A549 (cell line): Measurements from ENCODE around the gene RAB3IL1. TPM values are rescaled to one million over a fixed set of nuclear protein-coding genes. Genes with fewer than 3 reads are reported as not detected.

ENCODE experiments used
- ATAC-seq, 2 experiments: fragments of 200-7000 bp in 1 of 2; fragments of >200 bp in 1 of 2; cut with Nextera tagmentation in 1 of 2; cut with Tn5 transposase in 1 of 2; 3 replicates each; pipeline versions ENCODE4 v1.8.0 to v1.9.1; 2018 to 2020; ENCODE audit warnings: mild to moderate bottlenecking in 1 of 2, moderate library complexity in 1 of 2
- CTCF ChIA-PET: fragments of 300-600 bp; sonication (Branson Sonifier 250); formaldehyde crosslinking; extraction: SDS; loops from one replicate; lab custom pipeline; 2021; ENCODE audit warnings: antibody characterized with exemption, inconsistent platforms; lab: Yijun Ruan, JAX
- POLR2A ChIA-PET: fragments of 350-600 bp; formaldehyde crosslinking; extraction: SDS; loops from one replicate; lab custom pipeline; 2021; ENCODE audit warnings: antibody characterized with exemption, inconsistent platforms; lab: Yijun Ruan, JAX
- DNase-seq, 2 experiments: peaks; one replicate each; pipeline versions ENCODE4 v3.0.0 to v3.0.0-alpha.2; 2011 to 2016; ENCODE audit warnings: low read depth in 1 of 2, low spot score in 1 of 2
- FAIRE-seq: peaks from 2 replicates; lab custom pipeline; 2011; peaks lifted over from hg19 to GRCh38; lab: Jason Lieb, UNC
- H3K27ac ChIP-seq, 2 experiments: fragments of >200 bp; sonication (Bioruptor Twin); formaldehyde crosslinking; 3 replicates each; pipeline ENCODE4 v1.5.1; 2016 to 2017
- H3K4me1 ChIP-seq: fragments of >200 bp; sonication (Bioruptor Twin); formaldehyde crosslinking; 3 replicates; pipeline ENCODE4 v1.6.1; 2016
- H3K4me2 ChIP-seq: fragments of >200 bp; sonication (Bioruptor Twin); formaldehyde crosslinking; 3 replicates; pipeline ENCODE4 v1.6.1; 2016
- H3K4me3 ChIP-seq: fragments of >200 bp; sonication (Bioruptor Twin); formaldehyde crosslinking; 3 replicates; pipeline ENCODE4 v1.5.1; 2016
- H3K9me3 ChIP-seq: fragments of >200 bp; sonication (Bioruptor Twin); formaldehyde crosslinking; 3 replicates; pipeline ENCODE4 v1.6.1; 2016
- BHLHE40 ChIP-seq: IDR thresholded peaks from 2 replicates; pipeline ENCODE4 v1.6.1; 2012; ENCODE audit warnings: low read depth, low read length, inconsistent platforms
- CBX2 ChIP-seq: fragments of 200-600 bp; sonication (generic); IDR thresholded peaks from 2 replicates; pipeline ENCODE4 v1.6.1; 2016; ENCODE audit warnings: low read depth, mild to moderate bottlenecking, borderline replicate concordance
- CEBPB ChIP-seq, 2 experiments: fragments of >200 bp in 1 of 2; sonication (Bioruptor Twin) in 1 of 2; formaldehyde crosslinking in 1 of 2; IDR thresholded peaks; 2 replicates each; pipeline ENCODE4 v1.6.1; 2012 to 2016
- CHD4 ChIP-seq: fragments of 200-600 bp; sonication (generic); IDR thresholded peaks from 2 replicates; pipeline ENCODE4 v1.6.1; 2016; ENCODE audit warnings: antibody characterized with exemption, mild to moderate bottlenecking, borderline replicate concordance
- E2F6 ChIP-seq: IDR thresholded peaks from 2 replicates; pipeline ENCODE4 v1.6.1; 2012; ENCODE audit warnings: low read depth, borderline replicate concordance
- EHF ChIP-seq: fragments of 250-450 bp; sonication (Bioruptor Pico); IDR thresholded peaks from 2 replicates; pipeline ENCODE4 v1.5.0; 2020; ENCODE audit warnings: mild to moderate bottlenecking
- EHMT2 ChIP-seq: fragments of 200-600 bp; sonication (generic); IDR thresholded peaks from 2 replicates; pipeline ENCODE4 v1.6.1; 2016; ENCODE audit warnings: antibody characterized with exemption, low read depth, mild to moderate bottlenecking, moderate library complexity
- ELK1 ChIP-seq: fragments of 150-350 bp; IDR thresholded peaks from 2 replicates; pipeline ENCODE4 v1.6.1; 2014; ENCODE audit warnings: low read depth, mild to moderate bottlenecking, low read length
- ESRRA ChIP-seq: fragments of 150-350 bp; IDR thresholded peaks from 2 replicates; pipeline ENCODE4 v1.6.1; 2014; ENCODE audit warnings: mild to moderate bottlenecking, low read length, borderline replicate concordance
- FOSB ChIP-seq: fragments of 250-450 bp; sonication (Bioruptor Pico); IDR thresholded peaks from 2 replicates; pipeline ENCODE4 v1.5.0; 2020; ENCODE audit warnings: mild to moderate bottlenecking, moderate library complexity
- GATA3 ChIP-seq: IDR thresholded peaks from 2 replicates; pipeline ENCODE4 v1.6.1; 2012; ENCODE audit warnings: borderline replicate concordance
- HDAC2 ChIP-seq: fragments of 200-600 bp; sonication (generic); IDR thresholded peaks from 2 replicates; pipeline ENCODE4 v1.6.1; 2016
- HES2 ChIP-seq: fragments of >200 bp; sonication (Bioruptor Twin); formaldehyde crosslinking; IDR thresholded peaks from 2 replicates; pipeline ENCODE4 v1.6.1; 2016
- HEYL ChIP-seq: fragments of 250-450 bp; sonication (Bioruptor Pico); IDR thresholded peaks from 2 replicates; pipeline ENCODE4 v1.8.0; 2021; ENCODE audit warnings: mild to moderate bottlenecking, moderate library complexity
- HOXA7 ChIP-seq: fragments of 250-450 bp; sonication (Bioruptor Pico); IDR thresholded peaks from 2 replicates; pipeline ENCODE4 v1.5.0; 2020; ENCODE audit warnings: mild to moderate bottlenecking, moderate library complexity
- KDM5A ChIP-seq: fragments of 200-600 bp; sonication (generic); IDR thresholded peaks from 2 replicates; pipeline ENCODE4 v1.6.1; 2016; ENCODE audit warnings: antibody characterized with exemption, mild to moderate bottlenecking
- MYC ChIP-seq: IDR thresholded peaks from 2 replicates; pipeline ENCODE4 v1.6.1; 2012; ENCODE audit warnings: mild to moderate bottlenecking, inconsistent platforms, low read length, improper control_type of control experiment, borderline replicate concordance
- NFE2L2 ChIP-seq: fragments of 150-350 bp; conservative IDR thresholded peaks from 2 replicates; pipeline ENCODE4 v1.6.1; 2014; ENCODE audit warnings: low read length
- NPAS2 ChIP-seq: fragments of 250-450 bp; sonication (Bioruptor Pico); IDR thresholded peaks from 2 replicates; pipeline ENCODE4 v1.8.0; 2022; ENCODE audit warnings: mild to moderate bottlenecking, moderate library complexity, borderline replicate concordance
- PHF8 ChIP-seq: fragments of 200-600 bp; sonication (generic); IDR thresholded peaks from 2 replicates; pipeline ENCODE4 v1.6.1; 2016; ENCODE audit warnings: low read depth, mild to moderate bottlenecking, antibody characterized with exemption, moderate library complexity, borderline replicate concordance
- POLR2A ChIP-seq: IDR thresholded peaks from 2 replicates; pipeline ENCODE4 v1.6.1; 2012; ENCODE audit warnings: mild to moderate bottlenecking, low read length
- POLR2AphosphoS2 ChIP-seq: conservative IDR thresholded peaks from 2 replicates; pipeline ENCODE4 v1.6.1; 2012; ENCODE audit warnings: low read length, improper control_type of control experiment, inconsistent platforms
- RAD21 ChIP-seq, 2 experiments: fragments of >200 bp in 1 of 2; sonication (Bioruptor Twin) in 1 of 2; formaldehyde crosslinking in 1 of 2; IDR thresholded peaks in 1 of 2; conservative IDR thresholded peaks in 1 of 2; 2 replicates in 1 of 2; 3 replicates in 1 of 2; pipeline ENCODE4 v1.6.1; 2012 to 2018; ENCODE audit warnings: inconsistent platforms in 1 of 2
- RNF2 ChIP-seq: fragments of 200-600 bp; sonication (generic); IDR thresholded peaks from 2 replicates; pipeline ENCODE4 v1.6.1; 2016; ENCODE audit warnings: low read depth, mild to moderate bottlenecking, antibody characterized with exemption, moderate library complexity, borderline replicate concordance
- TFCP2L1 ChIP-seq: fragments of 250-450 bp; sonication (Bioruptor Pico); IDR thresholded peaks from 2 replicates; pipeline ENCODE4 v1.5.0; 2021; ENCODE audit warnings: mild to moderate bottlenecking
- ZC3H11A ChIP-seq: fragments of 450-650 bp; IDR thresholded peaks from 2 replicates; pipeline ENCODE4 v1.6.1; 2014; ENCODE audit warnings: antibody characterized with exemption, mild to moderate bottlenecking
- ZFP36 ChIP-seq: fragments of 450-650 bp; IDR thresholded peaks from 2 replicates; pipeline ENCODE4 v1.6.1; 2014; ENCODE audit warnings: borderline replicate concordance; ENCODE audit not compliant: partially characterized antibody
- ZNF302 ChIP-seq: fragments of 250-450 bp; sonication (Bioruptor Pico); IDR thresholded peaks from 2 replicates; pipeline ENCODE4 v1.9.0; 2021; ENCODE audit warnings: inconsistent platforms, mild to moderate bottlenecking, moderate library complexity
- ZSCAN20 ChIP-seq: fragments of 250-450 bp; sonication (Bioruptor Pico); IDR thresholded peaks from 2 replicates; pipeline ENCODE4 v1.8.0; 2022; ENCODE audit warnings: mild to moderate bottlenecking, moderate library complexity
- WGBS: methylation state at CpG from one replicate; pipeline ENCODE4 v1.1.6; 2017; ENCODE audit errors: missing lambda C conversion rate; 5-methylcytosine and 5-hydroxymethylcytosine counted together
- polyA plus RNA-seq, 4 experiments: library from polyadenylated mRNA; depleted of rRNA in 3 of 4; stranded (reverse); fragments of >200 nt; fragmentation: RNase III in 1 of 4; extraction: RNeasy Plus Mini Kit Qiagen cat#74134 plus additional on column Dnase treatment in 1 of 4; gene quantifications; 2 replicates in 3 of 4; 3 replicates in 1 of 4; pipeline ENCODE4 v1.2.3, GENCODE V29; 2011 to 2017

The RAB3IL1 gene
- polyA plus RNA-seq, 2 of the 4 experiments (the other 2 are of a cell fraction), result 5.8 to 6.2 TPM

GRCh38 chr11:61960532-61960931 is 43.2 kb upstream of the RAB3IL1 start:
- TF ChIP-seq KDM5A (no peak), TFCP2L1 (CRISPR knock-in tag) (no peak), CEBPB (IDR thresholded peaks at IDR 0.05) (no peak), HOXA7 (CRISPR knock-in tag) (no peak), EHF (CRISPR knock-in tag) (no peak), CBX2 (no peak), NPAS2 (CRISPR knock-in tag) (no peak)
- no peak overlapping the region for H3K4me2 ChIP-seq
- no peak for DNase-seq
- POLR2A ChIA-PET, result interaction anchor here (4.6 kb wide), 1 partner anchor 12 kb away, joined by 66 read pairs; no protein-coding TSS in a partner anchor
- no peak for FAIRE-seq
- 92% methylated on average over 3 of the region's 3 CpGs for WGBS
- H3K9me3 ChIP-seq, result no peaks in the 10 kb centered on the region
- H3K4me3 ChIP-seq, result no peak overlapping the region
- CTCF ChIA-PET, result interaction anchor here (1.3 to 8.0 kb wide), 8 partner anchors 8 to 148 kb away, joined by 3 to 101 read pairs (median 17); partner anchors contain the start of gene BEST1
- ATAC-seq, result peak in 1 of 2 experiments; percentile 1; a peak in 3 of 6 replicates
- peaks cover 52% of the 10 kb centered on the region for H3K4me1 ChIP-seq
- peak overlapping the region; percentile 97 to 99; a peak in 4 of 6 replicates for H3K27ac ChIP-seq

GRCh38 chr11:61959678-61960077 is 42.3 kb upstream of the RAB3IL1 start:
- FAIRE-seq (no peak), ATAC-seq (no peak)
- Histone ChIP-seq H3K4me3 (no peak overlapping the region), H3K4me1 (peaks cover 61% of the 10 kb centered on the region), H3K27ac (peak overlapping the region; percentile 97 to 99; a peak in 4 of 6 replicates)
- POLR2A ChIA-PET, result interaction anchor here (0.8 kb wide), 1 partner anchor 8 kb away, joined by 3 read pairs; the partner anchor contains the start of gene FTH1
- CTCF ChIA-PET, result interaction anchor here (0.6 to 8.0 kb wide), 8 partner anchors 9 to 163 kb away, joined by 3 to 101 read pairs (median 6); partner anchors contain the start of gene BEST1
- WGBS, result 95% methylated on average over 6 of the region's 6 CpGs
- no peak for TF ChIP-seq TFCP2L1 (CRISPR knock-in tag)
- TF ChIP-seq ESRRA, result no peak
- TF ChIP-seq HES2, result no peak
- TF ChIP-seq ZFP36, result no peak
- TF ChIP-seq RAD21 (conservative IDR thresholded peaks at IDR 0.05 in 1 of 2, IDR thresholded peaks at IDR 0.05 in 1 of 2), result no peak
- no peak for TF ChIP-seq POLR2AphosphoS2
- no peak for TF ChIP-seq MYC
- TF ChIP-seq CEBPB (IDR thresholded peaks at IDR 0.05), result no peak
- TF ChIP-seq PHF8, result no peak
- TF ChIP-seq POLR2A, result no peak
- TF ChIP-seq HOXA7 (CRISPR knock-in tag), result no peak
- TF ChIP-seq KDM5A, result no peak
- TF ChIP-seq CHD4, result no peak
- TF ChIP-seq EHMT2, result no peak
- TF ChIP-seq HDAC2, result no peak
- TF ChIP-seq GATA3, result no peak
- no peak for TF ChIP-seq BHLHE40
- no peak for TF ChIP-seq ZC3H11A
- no peak for TF ChIP-seq FOSB
- no peak for TF ChIP-seq ZNF302 (CRISPR knock-in tag)
- TF ChIP-seq, all 56 proteins: peak for 0
- DNase-seq, result no peak
- no peak overlapping the region for H3K4me2 ChIP-seq
- no peaks in the 10 kb centered on the region for H3K9me3 ChIP-seq

GRCh38 chr11:61959114-61959513 is 41.7 kb upstream of the RAB3IL1 start:
- no peak overlapping the region for H3K4me3 ChIP-seq
- peak overlapping the region; percentile 35; the same call in 2 of the 3 replicates for H3K4me2 ChIP-seq
- H3K9me3 ChIP-seq, result no peaks in the 10 kb centered on the region
- DNase-seq (no peak), FAIRE-seq (no peak), ATAC-seq (no peak)
- POLR2A ChIA-PET, result interaction anchor here (0.8 kb wide), 1 partner anchor 8 kb away, joined by 3 read pairs; the partner anchor contains the start of gene FTH1
- H3K27ac ChIP-seq, result peak overlapping the region; percentile 97 to 99; a peak in 5 of 6 replicates
- peaks cover 62% of the 10 kb centered on the region for H3K4me1 ChIP-seq
- TF ChIP-seq ZSCAN20 (CRISPR knock-in tag) (no peak), E2F6 (no peak), NPAS2 (CRISPR knock-in tag) (no peak), RNF2 (no peak), HEYL (no peak), POLR2A (no peak), NFE2L2 (no peak), EHMT2 (no peak), ELK1 (no peak)
- CTCF ChIA-PET, result interaction anchor here (0.6 to 8.0 kb wide), 6 partner anchors 9 to 162 kb away, joined by 3 to 101 read pairs (median 4); partner anchors contain the start of gene BEST1
- 52% methylated on average over 2 of the region's 2 CpGs for WGBS
